Activated B cell treated with CpG ODN at 0.5 μM for 24 hours (primary cell): ENCODE results near the gene GCC1. TPM values are rescaled to one million over a fixed set of nuclear protein-coding genes. Genes with fewer than 3 reads are reported as not detected.

Experiments
- ATAC-seq: fragments of 200-7000 bp; cut with Tn5 transposase; one replicate; pipeline ENCODE4 v1.10.0; 2021; ENCODE audit warnings: low read depth, mild to moderate bottlenecking, moderate library complexity
- CTCF ChIA-PET: fragments of 350-600 bp; sonication (Branson Sonifier 250); formaldehyde crosslinking; loops from one replicate; lab custom pipeline; 2021; ENCODE audit warnings: antibody characterized with exemption; lab: Charles Lee
- POLR2A ChIA-PET: fragments of 350-600 bp; sonication (Branson Sonifier 250); formaldehyde crosslinking; loops from one replicate; lab custom pipeline; 2021; ENCODE audit warnings: antibody characterized with exemption; lab: Charles Lee
- DNase-seq: peaks from one replicate; pipeline ENCODE4 v3.0.0; 2022
- H3K27ac Mint-ChIP-seq: one replicate; pipeline ENCODE4 v1.8.0; 2020; ENCODE audit warnings: mixed read lengths
- H3K27me3 Mint-ChIP-seq: one replicate; pipeline ENCODE4 v1.8.0; 2021; ENCODE audit warnings: mixed read lengths
- H3K36me3 Mint-ChIP-seq: one replicate; pipeline ENCODE4 v1.8.0; 2021; ENCODE audit warnings: low read depth, mixed read lengths
- H3K4me1 Mint-ChIP-seq: one replicate; pipeline ENCODE4 v1.8.0; 2021; ENCODE audit warnings: mixed read lengths
- H3K4me3 Mint-ChIP-seq: one replicate; pipeline ENCODE4 v1.8.0; 2020; ENCODE audit warnings: mild to moderate bottlenecking, mixed read lengths
- H3K9me3 Mint-ChIP-seq: one replicate; pipeline ENCODE4 v1.8.0; 2020; ENCODE audit warnings: mixed read lengths
- CTCF ChIP-seq: fragments of 200-600 bp; IDR thresholded peaks from one replicate; pipeline ENCODE4 v1.8.0; 2022; ENCODE audit warnings: antibody characterized with exemption, mild to moderate bottlenecking
- intact Hi-C: fragments of 100-400 bp; cut with micrococcal nuclease; formaldehyde crosslinking; loops from one replicate; pipeline ENCODE4 v1.15.1; 2024
- total RNA-seq: library from RNA; stranded (reverse); gene quantifications from 2 replicates; pipeline ENCODE4 v1.2.3, GENCODE V29; 2022

The GCC1 gene
- total RNA-seq = 22.5 and 23.3 TPM in 2 replicates

- ATAC-seq = peak; percentile 78
- H3K27me3 Mint-ChIP-seq = no peaks in the 10 kb centered on the region
- H3K4me3 Mint-ChIP-seq = peak within 1 kb of the TSS; percentile 89
- H3K4me1 Mint-ChIP-seq = peaks cover 76% of the 10 kb centered on the region
- CTCF ChIA-PET = no interaction called here
- DNase-seq = peak; percentile 98
- peaks cover 45% of the 10 kb centered on the region for H3K36me3 Mint-ChIP-seq
- intact Hi-C loops = loop anchor here (1.0 to 10.0 kb wide), 5 partner anchors 67 to 522 kb away; partner anchors contain the start of gene SND1
- TF ChIP-seq CTCF = no peak
- no peaks in the 10 kb centered on the region for H3K9me3 Mint-ChIP-seq
- H3K27ac Mint-ChIP-seq = peak within 1 kb of the TSS; percentile 79
- POLR2A ChIA-PET = interaction anchor here (0.5 to 2.5 kb wide), 6 partner anchors 8 to 762 kb away, joined by 3 to 12 read pairs (median 4); partner anchors contain the start of gene ZNF800
Measured at GRCh38 chr7:127585044-127585953, at the start of gene GCC1. GCC1 (minus strand) TSS chr7:127585596; CDS start chr7:127585182, 414 bp downstream.

- no peak for ATAC-seq
- DNase-seq = no peak
- Mint-ChIP-seq H3K9me3 (no peaks in the 10 kb centered on the region), H3K27me3 (peaks cover 36% of the 10 kb centered on the region), H3K27ac (no peak overlapping the region), H3K4me3 (no peak overlapping the region), H3K4me1 (no peaks in the 10 kb centered on the region), H3K36me3 (no peaks in the 10 kb centered on the region)
- ChIA-PET POLR2A (no interaction called here), CTCF (no interaction called here)
- intact Hi-C loops = no loop called here
- TF ChIP-seq CTCF = no peak
Measured at GRCh38 chr7:127632276-127632910, 47.0 kb upstream of the GCC1 start.

- CTCF ChIA-PET = interaction anchor here (1.5 kb wide), 1 partner anchor 124 kb away, joined by 9 read pairs; no protein-coding TSS in a partner anchor
- H3K27ac Mint-ChIP-seq = no peak overlapping the region
- POLR2A ChIA-PET = no interaction called here
- no peak overlapping the region for H3K4me3 Mint-ChIP-seq
- TF ChIP-seq CTCF = no peak
- H3K27me3 Mint-ChIP-seq = peaks cover 30% of the 10 kb centered on the region
- intact Hi-C loops = loop anchor here (1.0 kb wide), 1 partner anchor 182 kb away; no protein-coding TSS in a partner anchor
- DNase-seq (no peak), ATAC-seq (peak; percentile 49)
- H3K4me1 Mint-ChIP-seq = no peaks in the 10 kb centered on the region
- H3K36me3 Mint-ChIP-seq = no peaks in the 10 kb centered on the region
- H3K9me3 Mint-ChIP-seq = no peaks in the 10 kb centered on the region
Measured at GRCh38 chr7:127629268-127629854, 44.0 kb upstream of the GCC1 start.

- Mint-ChIP-seq H3K27ac (no peak overlapping the region), H3K4me3 (no peak overlapping the region), H3K4me1 (no peaks in the 10 kb centered on the region), H3K36me3 (no peaks in the 10 kb centered on the region), H3K9me3 (no peaks in the 10 kb centered on the region), H3K27me3 (peaks cover 32% of the 10 kb centered on the region)
- intact Hi-C loops = no loop called here
- POLR2A ChIA-PET = no interaction called here
- CTCF ChIA-PET = interaction anchor here (0.7 to 1.5 kb wide), 2 partner anchors 123 to 580 kb away, joined by 3 to 9 read pairs; no protein-coding TSS in a partner anchor
- no peak for DNase-seq
- TF ChIP-seq CTCF = no peak
- no peak for ATAC-seq
Measured at GRCh38 chr7:127628445-127628844, 43.0 kb upstream of the GCC1 start.
